KMS-11 (cell line): ENCODE measurements around the gene ADCY3.
A peak's percentile ranks its signal among the peaks of the same experiment; 100 is the strongest.

Experiments
- H2AFZ ChIP-seq: fragments of 200-600 bp; sonication (generic); 2 replicates; pipeline ENCODE4 v1.6.1; 2016; ENCODE audit warnings: antibody characterized with exemption, mixed run types, low read depth
- H3K27ac ChIP-seq: fragments of 200-600 bp; sonication (generic); 2 replicates; pipeline ENCODE4 v1.6.1; 2016; ENCODE audit warnings: mild to moderate bottlenecking, mixed run types
- H3K27me3 ChIP-seq: fragments of 200-600 bp; sonication (generic); 2 replicates; pipeline ENCODE4 v1.6.1; 2017; ENCODE audit warnings: mild to moderate bottlenecking, low read depth, mixed run types, moderate library complexity; ENCODE audit not compliant: insufficient read depth
- H3K36me3 ChIP-seq: fragments of 200-600 bp; sonication (generic); 2 replicates; pipeline ENCODE4 v1.6.1; 2017; ENCODE audit warnings: mild to moderate bottlenecking, mixed run types; ENCODE audit not compliant: insufficient read depth
- H3K4me1 ChIP-seq: fragments of 200-600 bp; sonication (generic); 2 replicates; pipeline ENCODE4 v1.6.1; 2016; ENCODE audit warnings: mild to moderate bottlenecking, low read depth, mixed run types; ENCODE audit not compliant: poor library complexity, severe bottlenecking
- H3K4me2 ChIP-seq: fragments of 200-600 bp; sonication (generic); 2 replicates; pipeline ENCODE4 v1.7.0; 2016; ENCODE audit warnings: mild to moderate bottlenecking, mixed run types
- H3K4me3 ChIP-seq: fragments of 200-600 bp; sonication (generic); IDR thresholded peaks from 2 replicates; pipeline ENCODE4 v1.6.1; 2017; ENCODE audit warnings: low read depth, low read length, mixed read lengths; ENCODE audit not compliant: insufficient read depth
- H3K79me2 ChIP-seq: fragments of 200-600 bp; sonication (generic); 2 replicates; pipeline ENCODE4 v1.6.1; 2016; ENCODE audit warnings: low read depth, mixed run types; ENCODE audit not compliant: insufficient read depth
- H3K9ac ChIP-seq: fragments of 200-600 bp; sonication (generic); 2 replicates; pipeline ENCODE4 v1.6.1; 2016; ENCODE audit warnings: mild to moderate bottlenecking, mixed run types
- H4K20me1 ChIP-seq: fragments of 200-600 bp; sonication (generic); 2 replicates; pipeline ENCODE4 v1.6.1; 2016; ENCODE audit warnings: mild to moderate bottlenecking, mixed run types; ENCODE audit not compliant: insufficient read depth
- CTCF ChIP-seq: fragments of 200-600 bp; sonication (generic); conservative IDR thresholded peaks from 2 replicates; pipeline ENCODE4 v1.6.1; 2017; ENCODE audit warnings: low read depth, mild to moderate bottlenecking, antibody characterized with exemption, low read length, moderate library complexity, mixed read lengths

The ADCY3 gene

GRCh38 chr2:24920809-24921441 is 888 bp upstream of the ADCY3 start:
- peaks cover 32% of the 10 kb centered on the region for H3K79me2 ChIP-seq
- H3K27ac ChIP-seq, result peak overlapping the region; percentile 34; the same call in 1 of the 2 replicates
- peak overlapping the region; percentile 95 for H3K4me2 ChIP-seq
- peaks cover 29% of the 10 kb centered on the region for H3K4me1 ChIP-seq
- peak overlapping the region; percentile 93 for H3K4me3 ChIP-seq
- no peaks in the 10 kb centered on the region for H4K20me1 ChIP-seq
- H3K27me3 ChIP-seq, result no peaks in the 10 kb centered on the region
- peak; percentile 63; the same call in 1 of the 2 replicates for TF ChIP-seq CTCF
- no peaks in the 10 kb centered on the region for H3K36me3 ChIP-seq
- peak overlapping the region; percentile 40 for H3K9ac ChIP-seq
- peak overlapping the region; percentile 89 for H2AFZ ChIP-seq

- Histone ChIP-seq H3K79me2 (peaks cover 38% of the 10 kb centered on the region), H4K20me1 (no peaks in the 10 kb centered on the region), H3K9ac (peak overlapping the region; percentile 72), H3K36me3 (no peaks in the 10 kb centered on the region), H3K4me2 (peak overlapping the region; percentile 61), H2AFZ (peak overlapping the region; percentile 71), H3K4me1 (peaks cover 29% of the 10 kb centered on the region), H3K27ac (peak overlapping the region; percentile 63), H3K27me3 (no peaks in the 10 kb centered on the region), H3K4me3 (no peak overlapping the region)
- TF ChIP-seq CTCF, result no peak
These were observed 435 bp downstream of the ADCY3 start for GRCh38 chr2:24919506-24920097.

DNA sequence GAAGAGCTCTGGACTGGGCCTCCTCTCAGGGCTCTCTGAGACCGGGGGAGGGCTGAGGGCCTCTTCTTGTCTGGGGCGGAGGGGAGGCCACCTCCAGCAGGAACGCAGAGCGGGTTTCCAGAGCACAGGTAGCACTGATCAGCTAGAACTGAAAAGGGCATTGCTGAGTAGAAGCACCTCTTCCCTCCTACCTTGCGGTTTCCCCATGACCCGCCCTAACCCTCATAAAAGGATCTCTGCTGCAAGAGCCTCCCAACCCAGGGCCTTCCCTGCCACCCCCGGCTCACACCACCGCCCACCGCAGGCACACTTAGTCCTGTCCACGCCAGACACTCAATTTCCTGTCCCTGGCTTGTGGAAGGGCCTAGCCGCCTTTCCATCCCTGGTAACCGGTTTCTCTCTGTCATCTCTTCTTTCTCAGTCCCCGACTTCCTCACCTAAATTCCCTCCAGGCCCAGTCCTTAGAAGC is 966 bp downstream of the ADCY3 start:
- Histone ChIP-seq H3K79me2 (peaks cover 38% of the 10 kb centered on the region), H3K9ac (peak overlapping the region; percentile 72), H2AFZ (peak overlapping the region; percentile 71), H4K20me1 (no peaks in the 10 kb centered on the region), H3K4me1 (peaks cover 29% of the 10 kb centered on the region), H3K4me2 (peak overlapping the region; percentile 61), H3K4me3 (no peak overlapping the region), H3K27ac (peak overlapping the region; percentile 63), H3K36me3 (no peaks in the 10 kb centered on the region), H3K27me3 (no peaks in the 10 kb centered on the region)
- no peak for TF ChIP-seq CTCF

GRCh38 chr2:24918326-24919036 is 1.6 kb downstream of the ADCY3 start:
- H3K4me1 ChIP-seq, result peaks cover 29% of the 10 kb centered on the region
- H3K27me3 ChIP-seq, result no peaks in the 10 kb centered on the region
- H3K79me2 ChIP-seq, result peaks cover 38% of the 10 kb centered on the region
- peak overlapping the region; percentile 61 for H3K4me2 ChIP-seq
- no peaks in the 10 kb centered on the region for H4K20me1 ChIP-seq
- H3K4me3 ChIP-seq, result no peak overlapping the region
- H2AFZ ChIP-seq, result no peak overlapping the region
- no peak overlapping the region for H3K27ac ChIP-seq
- no peaks in the 10 kb centered on the region for H3K36me3 ChIP-seq
- peak overlapping the region; percentile 72; the same call in 1 of the 2 replicates for H3K9ac ChIP-seq
- no peak for TF ChIP-seq CTCF
